ENCODE data around the gene P3H1.
A peak's percentile ranks its signal among the peaks of the same experiment; 100 is the strongest.
"Not testable (repeated sequence)": the region's sequence is repeated elsewhere in the genome, so short reads cannot be mapped to it uniquely, and the experiment has no call there.

P3H1 gene

GRCh38 chr1:42766741-42767509 lies at the start of gene P3H1, which contains the start of gene C1orf50:
P3H1 (minus strand) TSS chr1:42767028; CDS start chr1:42766971, 57 bp downstream.
C1orf50 (plus strand) TSS chr1:42767249; CDS start chr1:42767312, 63 bp downstream.
- H3K27ac ChIP-seq, result peak within 1 kb of the TSS; percentile 34
- DNase-seq (ENCODE audit: low read depth, low spot score), result peak; percentile 91

GRCh38 chr1:42815941-42816584 lies 49.2 kb upstream of the P3H1 start:
- H3K27ac ChIP-seq, result peak overlapping the region; percentile 91
- no peak for DNase-seq (ENCODE audit: low read depth, low spot score)

- not testable (repeated sequence) for DNase-seq (ENCODE audit: low read depth, low spot score); H3K27ac ChIP-seq
Measured at GRCh38 chr1:42814815-42815214, 48.0 kb upstream of the P3H1 start.

- DNase-seq (ENCODE audit: low read depth, low spot score), result no peak
Measured at GRCh38 chr1:42807056-42807668, 40.3 kb upstream of the P3H1 start.

GRCh38 chr1:42806593-42806992 lies 39.8 kb upstream of the P3H1 start:
- DNase-seq (ENCODE audit: low read depth, low spot score), result no peak

More at GRCh38 chr1:42807056-42807668, 40.3 kb upstream of the P3H1 start:
- H3K27ac ChIP-seq, result no peak overlapping the region

GRCh38 chr1:42806171-42806570 lies 39.3 kb upstream of the P3H1 start:
- no peak for DNase-seq (ENCODE audit: low read depth, low spot score)
- H3K27ac ChIP-seq, result no peak overlapping the region

More at GRCh38 chr1:42806593-42806992, 39.8 kb upstream of the P3H1 start:
- H3K27ac ChIP-seq, result no peak overlapping the region

GRCh38 chr1:42801832-42802473 lies 35.1 kb upstream of the P3H1 start:
- H3K27ac ChIP-seq, result no peak overlapping the region
- DNase-seq (ENCODE audit: low read depth, low spot score), result no peak

GRCh38 chr1:42797979-42798378 lies 31.2 kb upstream of the P3H1 start:
- no peak for DNase-seq (ENCODE audit: low read depth, low spot score)
- H3K27ac ChIP-seq, result no peak overlapping the region

GRCh38 chr1:42797414-42797813 lies 30.6 kb upstream of the P3H1 start:
- DNase-seq (ENCODE audit: low read depth, low spot score), result no peak
- no peak overlapping the region for H3K27ac ChIP-seq

GRCh38 chr1:42793824-42794223 lies 27.0 kb upstream of the P3H1 start:
- H3K27ac ChIP-seq, result no peak overlapping the region
- DNase-seq (ENCODE audit: low read depth, low spot score), result no peak

- no peak for DNase-seq (ENCODE audit: low read depth, low spot score)
- no peak overlapping the region for H3K27ac ChIP-seq
Measured at GRCh38 chr1:42788021-42788420, 21.2 kb upstream of the P3H1 start.

GRCh38 chr1:42786097-42786496 lies 19.3 kb upstream of the P3H1 start:
- H3K27ac ChIP-seq, result no peak overlapping the region
- DNase-seq (ENCODE audit: low read depth, low spot score), result no peak

GRCh38 chr1:42784946-42785693 lies 18.3 kb upstream of the P3H1 start, which contains the start of gene TMEM269:
TMEM269 (plus strand) TSS chr1:42784991; CDS start chr1:42789894, 4,903 bp downstream.
- peak within 1 kb of the TSS; percentile 38 for H3K27ac ChIP-seq
- no peak for DNase-seq (ENCODE audit: low read depth, low spot score)

GRCh38 chr1:42784547-42784945 lies 17.7 kb upstream of the P3H1 start:
- DNase-seq (ENCODE audit: low read depth, low spot score), result no peak
- peak overlapping the region; percentile 38 for H3K27ac ChIP-seq

GRCh38 chr1:42783092-42783491 lies 16.3 kb upstream of the P3H1 start:
- peak overlapping the region; percentile 38 for H3K27ac ChIP-seq
- DNase-seq (ENCODE audit: low read depth, low spot score), result no peak

GRCh38 chr1:42780176-42780575 lies 13.3 kb upstream of the P3H1 start:
- H3K27ac ChIP-seq, result no peak overlapping the region
- DNase-seq (ENCODE audit: low read depth, low spot score), result no peak

- DNase-seq (ENCODE audit: low read depth, low spot score), result no peak
- H3K27ac ChIP-seq, result no peak overlapping the region
Measured at GRCh38 chr1:42779725-42780124, 12.9 kb upstream of the P3H1 start.

GRCh38 chr1:42777852-42778251 lies 11.0 kb upstream of the P3H1 start:
- DNase-seq (ENCODE audit: low read depth, low spot score), result no peak

GRCh38 chr1:42776502-42776901 lies 9.7 kb upstream of the P3H1 start:
- DNase-seq (ENCODE audit: low read depth, low spot score), result no peak

More at GRCh38 chr1:42777852-42778251, 11.0 kb upstream of the P3H1 start:
- no peak overlapping the region for H3K27ac ChIP-seq

More at GRCh38 chr1:42776502-42776901, 9.7 kb upstream of the P3H1 start:
- H3K27ac ChIP-seq, result no peak overlapping the region

Measured in epithelial cell of prostate (primary cell).